ENCODE data around the gene CDC14A.

CDC14A gene

GRCh38 chr1:100542285-100542684 lies 190.0 kb downstream of the CDC14A start:
- peak in 2 of 3 experiments; percentile 40 to 85 for DNase-seq

- DNase-seq, result peak in 1 of 3 experiments; percentile 18
Measured at GRCh38 chr1:100543640-100544039, 191.3 kb downstream of the CDC14A start.

GRCh38 chr1:100544791-100545190 lies 192.5 kb downstream of the CDC14A start:
- DNase-seq, result peak in 1 of 3 experiments; percentile 14

GRCh38 chr1:100545855-100546254 lies 193.5 kb downstream of the CDC14A start:
- DNase-seq, result no peak

DNA sequence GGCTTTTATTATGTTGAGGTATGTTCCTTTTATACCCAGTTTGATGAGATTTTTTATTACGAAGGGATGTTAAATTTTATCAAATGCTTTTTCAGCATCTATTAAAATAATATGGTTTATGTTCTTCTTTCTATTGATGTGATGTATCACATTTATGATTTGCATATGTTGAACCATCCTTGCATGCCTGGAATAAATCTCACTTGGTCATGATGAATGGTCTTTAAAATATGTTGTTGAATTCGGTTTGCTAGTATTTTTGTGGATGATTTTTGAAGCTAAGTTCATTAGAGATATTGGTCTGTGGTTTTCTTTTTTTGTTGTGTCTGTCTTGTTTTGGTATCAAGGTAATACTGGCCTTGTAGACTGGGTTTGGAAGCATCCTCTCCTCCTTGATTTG lies 199.7 kb downstream of the CDC14A start:
- DNase-seq, result no peak

DNA sequence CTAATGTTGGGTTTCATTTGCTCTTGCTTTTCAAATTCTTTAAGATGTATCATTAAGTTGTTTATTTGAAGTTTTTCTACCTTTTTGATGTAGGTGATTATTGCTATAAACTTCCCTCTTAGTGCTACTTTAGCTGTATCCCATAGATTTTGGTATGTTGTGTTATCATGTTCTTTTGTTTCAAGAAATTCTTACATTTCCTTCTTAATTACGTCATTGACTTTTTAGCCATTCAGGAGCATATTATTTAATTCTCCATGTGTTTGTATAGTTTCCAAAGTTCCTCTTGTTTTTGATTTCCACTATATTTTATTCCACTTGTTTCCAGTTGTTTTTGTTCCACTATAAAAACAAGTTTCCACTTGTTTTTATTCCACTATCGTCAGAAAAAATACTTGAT lies 200.6 kb downstream of the CDC14A start:
- no peak for DNase-seq

DNA sequence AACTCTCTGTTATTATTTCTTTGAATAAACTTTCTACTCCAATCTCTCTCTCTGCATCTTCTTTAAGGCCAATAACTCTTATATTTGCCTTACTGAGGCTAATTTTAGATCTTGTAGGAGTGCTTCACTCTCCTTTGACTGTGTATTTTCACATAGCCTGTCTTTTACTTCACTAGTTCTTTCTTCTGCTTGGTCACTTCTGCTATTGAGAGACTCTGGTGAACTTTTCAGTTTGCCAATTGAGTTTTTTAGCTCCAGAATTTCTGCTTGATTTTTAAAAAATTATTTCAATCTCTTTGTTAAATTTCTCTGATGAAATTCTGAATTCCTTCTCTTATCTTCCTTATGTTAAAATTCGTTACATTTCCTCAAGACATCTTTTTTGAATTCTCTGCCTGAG lies 203.9 kb downstream of the CDC14A start:
- DNase-seq, result no peak

DNA sequence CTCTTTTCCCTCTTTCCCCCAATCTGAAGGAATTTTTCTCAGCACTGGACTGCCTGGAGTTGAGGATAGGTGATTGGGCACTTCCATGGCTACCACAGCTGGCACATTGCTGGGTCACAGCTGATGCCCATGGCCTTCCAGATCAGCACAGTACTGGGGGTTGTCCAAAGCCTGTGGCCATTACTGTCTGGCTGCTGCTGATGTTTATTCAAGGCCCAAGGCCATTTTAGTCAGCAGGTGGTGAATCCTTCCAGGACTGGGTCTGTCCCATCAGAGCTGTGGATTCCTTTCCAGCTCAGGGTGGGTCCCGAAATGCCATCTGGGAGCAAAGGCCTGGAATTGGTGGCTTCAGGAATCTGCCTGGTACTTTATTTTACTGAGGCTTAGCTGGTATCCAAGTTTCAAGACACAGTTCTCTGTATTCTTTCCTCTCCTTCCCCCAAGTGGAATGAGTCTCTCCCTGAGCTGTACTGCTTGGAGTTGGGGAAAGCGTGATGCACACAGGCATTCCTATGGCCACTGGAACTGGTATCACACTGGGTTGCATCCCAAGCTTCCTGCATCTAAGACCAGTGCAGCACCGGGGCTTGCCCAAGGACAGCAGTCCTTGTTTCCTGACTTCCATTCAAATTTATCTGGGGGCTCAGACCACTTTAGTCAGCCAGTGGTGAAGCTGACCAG lies 204.8 kb downstream of the CDC14A start:
- no peak for DNase-seq

DNA sequence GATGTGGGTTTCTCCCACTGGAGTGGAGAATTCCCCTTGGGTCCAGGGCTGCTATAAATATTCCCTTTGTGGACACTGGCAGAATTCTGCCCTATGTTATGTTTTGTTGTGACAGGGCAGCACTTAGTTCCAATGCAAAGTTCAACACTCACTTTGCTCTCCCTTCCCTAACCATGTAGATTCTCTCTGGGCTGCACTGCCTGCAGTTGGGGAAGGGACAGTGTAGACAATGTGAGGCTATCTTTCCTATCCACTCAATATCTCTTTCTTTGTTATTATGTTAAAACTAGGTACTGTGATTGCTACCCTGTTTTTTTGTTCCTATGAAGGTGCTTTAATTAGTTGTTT lies 205.3 kb downstream of the CDC14A start:
- no peak for DNase-seq

GRCh38 chr1:100565533-100565932 lies 213.2 kb downstream of the CDC14A start:
- no peak for DNase-seq

DNA sequence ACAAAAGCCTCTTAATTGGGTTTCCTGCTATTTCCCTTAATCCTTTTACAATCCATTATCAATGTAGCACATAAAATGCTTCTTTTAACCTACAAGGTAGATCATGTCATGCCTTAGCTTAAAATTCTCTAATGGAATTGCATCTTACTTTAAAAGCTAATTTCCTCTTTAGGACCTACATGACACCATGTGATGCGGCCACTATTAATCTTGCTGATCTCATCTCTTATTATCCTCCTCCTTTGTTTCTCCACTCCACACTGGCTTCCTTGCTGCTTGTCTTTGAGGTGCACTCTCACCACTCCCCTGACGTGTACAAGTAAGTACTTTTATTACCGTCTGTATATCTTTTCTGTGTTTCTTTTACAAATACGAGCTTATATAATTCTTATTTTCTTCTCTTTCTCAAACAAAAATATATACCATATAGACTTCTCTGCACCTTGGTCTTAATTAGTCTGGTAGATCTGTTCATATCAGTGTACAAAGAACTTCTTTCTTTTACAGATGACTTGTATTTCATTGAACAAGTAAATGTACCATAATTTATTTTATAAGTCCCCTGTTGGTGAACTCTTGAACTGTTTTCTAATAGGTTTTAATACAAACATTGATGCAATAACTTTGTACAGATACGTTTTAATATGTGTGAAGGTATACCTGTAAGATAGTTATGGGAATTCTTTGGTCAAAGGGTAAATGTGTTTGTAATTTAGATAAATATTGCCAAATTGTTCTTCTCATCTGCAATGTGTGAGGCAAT lies 213.8 kb downstream of the CDC14A start:
- DNase-seq, result no peak

- no peak for DNase-seq
Measured at GRCh38 chr1:100567062-100567461, 214.8 kb downstream of the CDC14A start.
